ENCODE measurements around the gene ETV5.
A peak's percentile ranks its signal among the peaks of the same experiment; 100 is the strongest.

The ETV5 gene

DNA sequence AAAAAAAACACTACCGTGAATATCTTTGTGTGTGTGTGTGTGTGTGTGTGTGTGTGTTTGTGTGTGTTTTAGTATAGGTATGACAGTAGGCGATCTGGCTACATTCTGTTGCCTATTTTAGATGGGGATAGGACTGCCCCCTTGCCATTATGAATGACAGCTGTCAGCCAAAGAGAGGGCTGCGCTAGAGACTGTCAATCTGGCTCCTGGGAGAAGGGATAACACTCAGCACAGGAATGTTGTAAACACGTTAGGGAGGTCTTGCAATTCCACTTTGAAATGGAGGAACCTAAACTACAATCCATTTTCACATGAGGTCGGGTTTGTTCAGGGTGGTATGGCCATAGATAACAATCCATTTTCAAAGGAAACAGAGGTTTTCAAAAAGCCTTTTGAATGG is 14.1 kb upstream of the ETV5 start:
- DNase-seq (ENCODE audit: low read depth): no peak

- DNase-seq (ENCODE audit: low read depth): no peak
These were observed 13.1 kb upstream of the ETV5 start for GRCh38 chr3:186121968-186122367.

DNA sequence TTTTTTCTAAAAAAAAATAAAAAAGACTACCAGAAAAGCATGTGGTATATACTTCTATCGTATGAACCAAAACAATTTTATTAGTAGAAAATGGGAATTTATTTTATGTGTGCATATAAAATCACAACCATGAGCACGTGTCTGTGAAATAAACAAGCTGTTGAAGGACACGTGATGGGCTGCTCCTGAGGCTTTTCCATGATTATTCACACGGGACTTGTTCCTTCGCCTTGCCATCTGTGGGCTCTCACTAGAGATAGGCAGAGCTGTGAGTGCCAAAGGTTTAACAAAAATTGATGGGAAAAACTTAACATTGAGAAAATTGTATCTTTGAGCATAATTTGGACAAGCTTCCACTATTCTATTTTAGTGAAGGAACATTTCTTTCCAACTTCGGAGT is 12.4 kb upstream of the ETV5 start:
- DNase-seq (ENCODE audit: low read depth): no peak

- DNase-seq (ENCODE audit: low read depth): no peak
These were observed 10.6 kb upstream of the ETV5 start for GRCh38 chr3:186119499-186119898.

DNA sequence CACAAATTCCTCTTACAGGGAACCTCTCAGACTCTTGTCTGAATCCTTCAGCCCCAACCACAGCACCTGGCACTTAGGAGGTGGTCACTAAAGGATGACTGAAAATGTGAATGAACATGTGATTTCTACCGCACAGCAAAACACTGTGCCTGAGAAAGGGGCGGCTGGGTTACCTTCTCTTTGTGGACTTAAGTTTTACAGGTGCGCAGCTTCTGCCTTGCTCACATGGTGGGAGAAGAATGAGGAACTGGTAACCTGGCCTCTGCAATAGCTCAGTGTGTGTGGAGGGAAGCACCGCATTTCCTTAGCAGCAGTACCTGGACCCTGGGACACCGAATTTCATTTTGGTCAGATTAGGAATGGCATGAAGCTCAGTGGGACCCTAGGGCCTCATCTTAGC is 9.8 kb upstream of the ETV5 start:
- DNase-seq (ENCODE audit: low read depth): no peak

DNA sequence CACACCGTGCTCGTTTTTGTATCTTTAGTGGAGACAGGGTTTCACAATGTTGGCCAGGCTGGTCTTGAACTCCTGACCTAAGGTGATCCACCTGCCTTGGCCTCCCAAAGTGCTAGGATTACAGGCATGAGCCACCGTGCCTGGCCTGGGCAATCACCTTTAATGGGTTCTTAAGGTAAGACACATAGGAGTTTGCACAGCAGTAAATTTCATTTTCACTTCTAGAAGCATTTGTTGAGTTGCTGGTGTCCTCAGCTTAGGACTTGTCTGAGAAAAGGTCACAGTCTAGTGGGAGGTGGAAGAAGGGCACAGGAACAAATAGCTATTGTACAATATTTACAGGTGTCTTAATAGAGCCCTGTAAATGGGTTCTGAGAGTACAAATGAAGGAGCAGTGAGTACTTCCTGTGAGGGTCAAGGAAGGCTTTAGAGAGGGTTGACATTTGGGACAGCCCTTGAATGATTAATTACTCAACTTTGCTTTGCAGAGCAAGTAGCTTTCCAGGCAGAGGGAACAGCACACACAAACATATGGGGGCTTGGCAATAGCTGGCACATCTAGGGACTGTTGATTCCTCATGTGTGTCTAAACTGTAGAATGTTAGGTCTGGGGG is 8.7 kb upstream of the ETV5 start:
- no peak for DNase-seq (ENCODE audit: low read depth)

- no peak for DNase-seq (ENCODE audit: low read depth)
These were observed 6.5 kb upstream of the ETV5 start for GRCh38 chr3:186115239-186115996.

DNA sequence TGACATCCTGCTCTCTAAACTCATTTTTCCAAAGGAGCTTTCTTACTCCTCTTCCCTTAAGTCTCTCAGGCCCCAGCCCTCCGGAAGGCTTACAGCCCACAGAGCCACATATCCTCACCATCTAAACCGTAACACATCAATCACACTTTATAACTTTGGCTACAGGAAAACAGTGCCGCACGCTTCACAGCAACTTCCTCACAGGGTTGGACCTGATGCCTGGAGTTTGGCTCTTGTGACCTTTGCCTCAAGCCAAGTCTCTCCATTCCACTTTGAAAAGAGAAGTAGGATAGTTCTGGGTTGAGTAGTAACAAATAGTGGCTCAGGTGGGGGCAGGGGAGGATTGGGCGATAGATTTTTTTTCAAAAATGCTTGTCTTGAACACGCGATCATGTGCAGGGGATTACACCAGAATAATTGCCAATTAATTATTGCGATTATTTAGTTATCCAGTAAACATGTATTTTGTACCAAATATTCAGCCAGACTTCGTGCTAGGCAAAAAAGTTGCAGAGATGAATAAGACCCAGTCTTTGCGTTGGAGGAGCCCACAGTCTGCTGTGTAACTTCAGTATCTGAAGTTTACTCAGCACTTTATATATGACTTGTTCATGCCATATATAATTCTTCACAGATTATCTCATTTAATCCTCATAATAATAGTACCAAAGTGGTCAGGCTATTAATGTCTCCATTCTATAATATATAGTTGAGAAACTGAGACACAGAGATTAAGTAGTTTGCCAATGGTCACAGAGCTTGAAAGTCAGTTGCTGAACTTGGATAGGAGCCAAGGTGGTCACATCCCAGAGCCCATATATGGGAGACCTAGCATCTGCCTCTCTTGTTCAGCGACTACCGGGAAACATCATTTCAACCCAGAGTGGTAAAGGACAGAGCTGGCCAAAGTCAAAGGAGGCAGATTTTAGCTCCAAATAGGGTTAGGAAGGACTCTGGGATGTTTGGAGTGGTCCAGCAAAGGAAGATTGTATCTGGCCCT is 2.4 kb upstream of the ETV5 start:
- no peak for DNase-seq (ENCODE audit: low read depth)

DNA sequence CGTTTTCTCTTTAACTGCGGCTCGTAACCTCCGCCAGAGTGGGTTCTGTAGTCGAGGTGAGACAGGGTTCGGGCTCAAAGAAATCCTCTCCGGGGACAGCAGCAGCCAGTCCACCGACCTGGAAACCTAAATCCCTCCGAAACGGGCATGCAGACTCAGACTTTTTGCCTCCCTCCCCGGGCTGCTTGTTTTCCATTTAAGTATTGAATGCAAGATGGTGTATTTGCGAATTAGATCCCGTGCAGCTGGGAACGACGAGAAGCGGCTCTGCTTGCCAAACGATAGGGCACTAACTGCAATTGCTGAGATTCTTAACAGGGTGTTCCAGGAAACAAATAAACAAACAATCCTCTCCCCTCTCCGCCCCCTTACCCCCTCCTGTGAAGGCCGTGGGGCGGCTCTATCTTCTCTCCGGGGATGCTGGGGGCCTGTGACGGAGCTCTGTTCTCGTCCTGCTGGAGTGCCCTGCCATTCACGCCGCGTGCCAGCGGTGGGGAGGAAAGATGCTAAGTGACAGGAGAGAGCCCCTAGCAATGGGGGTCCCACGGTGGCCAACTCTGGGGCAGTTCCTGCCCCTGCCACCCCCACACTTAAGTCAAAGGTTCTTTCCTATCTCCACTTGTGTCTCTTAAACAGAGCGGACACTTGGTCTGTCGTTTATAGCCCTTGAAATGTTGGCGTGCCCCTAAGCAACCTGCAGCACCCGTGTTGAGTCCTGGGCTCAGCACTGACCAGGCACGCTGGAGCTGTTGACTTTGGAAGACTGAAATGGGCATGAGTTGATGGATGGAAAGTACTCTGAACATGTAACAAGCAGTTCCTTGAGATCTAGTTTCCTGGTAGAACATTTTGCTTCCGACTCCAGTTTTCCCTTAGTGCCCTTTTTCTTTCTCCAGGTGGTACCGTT is 1.3 kb upstream of the ETV5 start:
- DNase-seq (ENCODE audit: low read depth): no peak

DNA sequence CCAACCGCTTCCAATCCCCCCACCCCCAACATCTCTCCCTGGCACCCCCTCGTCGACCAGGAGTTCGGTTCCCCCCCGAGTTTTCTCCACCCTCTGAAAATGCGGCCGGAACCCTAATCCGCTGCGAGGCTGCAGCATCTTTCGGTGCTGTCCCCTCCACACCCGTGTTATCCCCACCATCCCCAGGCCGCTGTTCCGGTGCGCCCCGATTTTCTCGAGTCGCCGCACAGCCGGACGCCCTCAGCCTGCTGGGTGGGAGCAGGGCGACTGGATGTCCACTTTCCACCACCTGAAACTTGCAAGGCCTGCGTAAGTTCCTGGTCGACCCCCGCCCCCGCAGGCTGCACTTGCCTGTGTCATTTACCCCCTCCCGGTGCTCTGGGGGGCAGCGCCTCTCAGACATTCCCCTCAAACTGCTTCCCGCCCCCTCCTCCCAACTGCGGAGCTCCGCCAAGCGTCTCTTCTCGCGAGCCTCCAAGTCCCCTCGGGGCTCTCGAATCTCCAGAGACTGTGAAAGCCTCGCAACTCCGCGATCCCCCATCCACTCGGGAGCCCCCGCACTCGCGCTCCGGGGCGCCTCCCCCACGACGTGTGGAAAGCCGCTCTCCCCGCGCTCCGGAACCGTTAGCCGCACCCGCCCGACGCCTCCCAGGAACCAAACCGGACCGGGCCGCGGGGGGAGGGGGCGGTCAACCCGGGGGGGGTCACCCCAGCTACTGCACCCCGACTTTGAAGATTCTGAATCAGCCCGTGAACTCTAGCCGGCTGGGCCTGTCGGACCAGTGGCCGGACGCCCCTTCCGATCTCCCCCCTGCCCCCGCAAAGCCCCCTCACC is 566 bp downstream of the ETV5 start:
- no peak for DNase-seq (ENCODE audit: low read depth)

- DNase-seq (ENCODE audit: low read depth): no peak
These were observed 1.4 kb downstream of the ETV5 start for GRCh38 chr3:186107215-186108105.

GRCh38 chr3:186105543-186105942 is 3.3 kb downstream of the ETV5 start:
- DNase-seq (ENCODE audit: low read depth): no peak

DNA sequence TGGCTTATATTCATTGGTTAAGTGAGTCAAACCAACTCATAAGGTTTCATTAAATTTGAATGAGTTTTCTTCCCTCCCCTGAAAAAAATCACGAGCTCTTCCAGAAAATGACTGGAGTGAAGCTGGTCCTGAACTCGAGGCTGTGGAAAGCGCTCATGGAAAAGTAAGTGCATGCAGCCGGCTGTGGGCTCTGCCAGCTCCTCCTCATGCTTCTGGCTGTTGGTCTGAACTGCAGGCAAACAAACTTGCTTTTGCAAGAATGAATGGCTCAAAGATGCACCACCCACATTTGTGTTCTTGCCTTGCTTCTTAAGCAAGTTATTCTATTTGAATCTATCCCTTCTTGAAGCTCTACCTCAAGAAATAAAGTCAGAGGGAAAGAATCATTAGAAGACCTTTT is 6.2 kb downstream of the ETV5 start:
- DNase-seq (ENCODE audit: low read depth): peak; percentile 58

DNA sequence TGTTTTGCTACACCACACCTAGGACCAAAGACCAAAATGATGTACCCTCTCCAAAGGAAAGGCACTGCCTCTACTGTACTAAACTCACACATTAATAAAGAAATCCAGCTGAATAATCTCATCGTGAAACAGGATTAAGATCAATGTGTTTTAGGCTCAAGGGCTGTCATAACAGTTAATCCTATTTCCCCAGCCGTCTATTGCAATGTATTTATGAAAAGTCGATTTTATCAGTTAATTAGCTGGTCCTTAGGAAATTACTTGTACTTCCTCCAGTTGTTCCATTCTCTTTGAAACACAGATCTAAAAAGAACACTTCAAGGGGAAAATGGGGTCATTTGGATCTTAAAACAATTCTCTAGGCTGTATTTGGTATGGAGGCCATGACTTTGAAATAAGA is 8.5 kb downstream of the ETV5 start:
- no peak for DNase-seq (ENCODE audit: low read depth)

DNA sequence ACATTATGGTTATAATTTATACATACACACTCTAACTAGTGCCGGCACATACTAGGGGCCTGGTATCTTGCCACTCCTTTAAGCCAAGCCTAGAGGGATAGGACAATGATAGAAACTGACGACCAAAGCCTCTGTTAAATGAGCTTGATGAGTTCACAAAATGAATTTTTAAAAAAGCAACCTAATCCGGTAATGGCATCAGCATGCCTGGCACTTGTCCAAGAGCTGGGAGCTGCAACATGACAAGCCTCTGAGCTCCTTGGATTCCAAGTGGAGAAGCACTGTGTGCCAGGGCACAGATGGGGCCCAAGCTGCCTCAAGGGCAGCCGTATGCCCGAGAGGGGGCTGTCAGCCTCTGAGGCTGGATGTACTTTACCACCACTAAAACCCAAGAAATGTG is 9.7 kb downstream of the ETV5 start:
- peak; percentile 63 for DNase-seq (ENCODE audit: low read depth)

DNA sequence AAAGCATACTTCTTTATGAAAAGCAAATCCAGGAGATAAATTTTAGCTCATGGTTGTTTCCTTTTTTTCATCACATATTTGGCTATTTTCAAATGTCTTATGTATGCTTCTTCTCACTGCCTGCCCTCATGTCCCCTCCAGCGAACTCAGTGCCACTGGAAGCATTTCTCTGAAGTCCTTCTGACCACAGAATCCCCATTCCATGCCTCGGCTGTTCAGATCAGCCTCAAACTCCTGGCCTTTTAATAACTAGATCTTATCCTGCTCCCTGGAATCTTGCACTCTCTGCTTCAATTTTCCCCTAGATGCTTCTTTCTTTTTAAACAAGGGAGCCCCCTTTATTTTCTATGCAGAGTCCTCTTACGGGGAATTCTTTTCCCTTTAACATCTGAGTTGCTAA is 10.1 kb downstream of the ETV5 start:
- DNase-seq (ENCODE audit: low read depth): no peak

GRCh38 chr3:186097663-186098451 is 11.0 kb downstream of the ETV5 start:
- peak; percentile 66 for DNase-seq (ENCODE audit: low read depth)

DNA sequence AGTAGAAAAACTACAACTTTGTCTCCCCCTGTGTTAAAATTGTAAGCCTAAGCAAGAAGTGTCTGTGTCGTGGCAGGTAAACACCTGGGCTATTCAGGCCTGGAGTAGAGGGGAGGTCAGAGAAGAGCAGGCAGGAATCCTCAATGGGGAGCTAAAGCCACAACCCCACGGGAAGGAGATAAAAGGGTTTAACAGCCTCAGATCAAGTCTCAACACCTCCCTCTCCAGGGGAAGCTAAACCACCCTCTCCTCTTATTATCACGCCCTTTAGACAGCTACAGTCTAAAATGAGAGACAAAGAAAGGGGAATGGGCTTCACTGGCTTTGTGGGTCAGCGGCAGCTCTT is 11.6 kb downstream of the ETV5 start:
- DNase-seq (ENCODE audit: low read depth): no peak

DNA sequence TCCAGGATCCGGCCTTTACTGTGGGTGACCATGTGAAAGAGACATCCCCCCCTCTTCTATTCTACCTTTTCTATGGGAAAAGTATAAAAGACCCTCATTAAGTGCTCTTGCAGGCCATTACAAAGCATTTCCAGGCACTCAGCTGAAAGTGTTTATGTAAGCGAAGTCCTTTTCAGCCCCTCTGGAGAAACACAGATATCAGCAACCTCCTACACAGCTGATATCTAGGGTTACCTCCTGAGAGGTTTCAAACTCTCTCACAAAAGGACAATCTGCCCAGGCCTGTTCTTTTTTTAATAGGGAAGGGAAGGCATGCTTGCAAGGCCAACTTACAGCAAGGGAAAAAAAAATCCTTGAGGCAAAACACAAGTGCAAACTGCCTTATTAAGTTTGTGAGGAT is 12.6 kb downstream of the ETV5 start:
- no peak for DNase-seq (ENCODE audit: low read depth)

Measured in stromal cell of bone marrow (primary cell).